ENCODE data around the gene URB1.
"Not testable (repeated sequence)": the region's sequence is repeated elsewhere in the genome, so short reads cannot be mapped to it uniquely, and the experiment has no call there.

Gene URB1

GRCh38 chr21:32315511-32316281 is 77.1 kb downstream of the URB1 start:
- Mint-ChIP-seq H3K4me3 (no peak overlapping the region), H3K9me3 (no peaks in the 10 kb centered on the region), H3K27me3 (ENCODE audit: low read depth) (no peaks in the 10 kb centered on the region), H3K4me1 (peaks cover 5% of the 10 kb centered on the region), H3K36me3 (ENCODE audit: low read depth) (peaks cover 46% of the 10 kb centered on the region), H3K27ac (no peak overlapping the region)
- TF ChIP-seq, protein P1, sequence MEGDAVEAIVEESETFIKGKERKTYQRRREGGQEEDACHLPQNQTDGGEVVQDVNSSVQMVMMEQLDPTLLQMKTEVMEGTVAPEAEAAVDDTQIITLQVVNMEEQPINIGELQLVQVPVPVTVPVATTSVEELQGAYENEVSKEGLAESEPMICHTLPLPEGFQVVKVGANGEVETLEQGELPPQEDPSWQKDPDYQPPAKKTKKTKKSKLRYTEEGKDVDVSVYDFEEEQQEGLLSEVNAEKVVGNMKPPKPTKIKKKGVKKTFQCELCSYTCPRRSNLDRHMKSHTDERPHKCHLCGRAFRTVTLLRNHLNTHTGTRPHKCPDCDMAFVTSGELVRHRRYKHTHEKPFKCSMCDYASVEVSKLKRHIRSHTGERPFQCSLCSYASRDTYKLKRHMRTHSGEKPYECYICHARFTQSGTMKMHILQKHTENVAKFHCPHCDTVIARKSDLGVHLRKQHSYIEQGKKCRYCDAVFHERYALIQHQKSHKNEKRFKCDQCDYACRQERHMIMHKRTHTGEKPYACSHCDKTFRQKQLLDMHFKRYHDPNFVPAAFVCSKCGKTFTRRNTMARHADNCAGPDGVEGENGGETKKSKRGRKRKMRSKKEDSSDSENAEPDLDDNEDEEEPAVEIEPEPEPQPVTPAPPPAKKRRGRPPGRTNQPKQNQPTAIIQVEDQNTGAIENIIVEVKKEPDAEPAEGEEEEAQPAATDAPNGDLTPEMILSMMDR (IDR thresholded peaks at IDR 0.05; ENCODE audit: unreplicated experiment in 3 of 3): no peak

GRCh38 chr21:32314806-32315205 is 78.0 kb downstream of the URB1 start:
- Mint-ChIP-seq H3K4me1 (peaks cover 2% of the 10 kb centered on the region), H3K27me3 (ENCODE audit: low read depth) (no peaks in the 10 kb centered on the region), H3K27ac (no peak overlapping the region), H3K36me3 (ENCODE audit: low read depth) (peaks cover 40% of the 10 kb centered on the region), H3K9me3 (no peaks in the 10 kb centered on the region), H3K4me3 (no peak overlapping the region)
- TF ChIP-seq, protein P1 (IDR thresholded peaks at IDR 0.05; ENCODE audit: unreplicated experiment in 3 of 3): no peak

- Mint-ChIP-seq H3K4me3 (no peak overlapping the region), H3K36me3 (ENCODE audit: low read depth) (peaks cover 26% of the 10 kb centered on the region), H3K9me3 (no peaks in the 10 kb centered on the region), H3K27ac (no peak overlapping the region), H3K27me3 (ENCODE audit: low read depth) (no peaks in the 10 kb centered on the region), H3K4me1 (no peaks in the 10 kb centered on the region)
- TF ChIP-seq, protein P1 (IDR thresholded peaks at IDR 0.05; ENCODE audit: unreplicated experiment in 3 of 3): no peak
These were observed 79.8 kb downstream of the URB1 start for GRCh38 chr21:32312976-32313375.

DNA sequence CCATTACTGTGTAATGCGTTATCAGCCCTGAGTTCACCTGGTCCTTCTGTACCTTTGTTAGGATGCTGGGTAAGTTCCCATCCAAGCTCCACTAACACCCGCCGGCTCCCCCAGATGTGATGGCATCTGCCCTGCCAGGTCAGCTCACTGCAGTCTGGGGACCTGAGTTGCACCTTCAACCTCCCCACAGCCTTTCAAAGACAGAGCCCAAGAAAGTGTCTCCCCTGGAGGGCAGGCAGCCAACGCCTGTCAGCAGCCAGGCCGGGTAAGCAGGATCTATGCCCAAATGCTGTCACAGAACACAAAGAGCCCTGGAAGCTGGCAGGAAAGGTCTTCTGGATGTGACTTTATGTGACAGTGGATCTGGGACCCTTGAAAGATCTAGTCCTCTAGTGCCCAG is 80.5 kb downstream of the URB1 start:
- Mint-ChIP-seq H3K4me1 (no peaks in the 10 kb centered on the region), H3K27ac (no peak overlapping the region), H3K9me3 (no peaks in the 10 kb centered on the region), H3K27me3 (ENCODE audit: low read depth) (no peaks in the 10 kb centered on the region), H3K4me3 (no peak overlapping the region), H3K36me3 (ENCODE audit: low read depth) (peaks cover 26% of the 10 kb centered on the region)
- TF ChIP-seq, protein P1 (IDR thresholded peaks at IDR 0.05; ENCODE audit: unreplicated experiment in 3 of 3): no peak

GRCh38 chr21:32311621-32312020 is 81.2 kb downstream of the URB1 start:
- Mint-ChIP-seq H3K36me3 (ENCODE audit: low read depth) (peaks cover 27% of the 10 kb centered on the region), H3K27ac (no peak overlapping the region), H3K27me3 (ENCODE audit: low read depth) (no peaks in the 10 kb centered on the region), H3K4me1 (no peaks in the 10 kb centered on the region), H3K9me3 (no peaks in the 10 kb centered on the region), H3K4me3 (no peak overlapping the region)
- TF ChIP-seq, protein P1 (IDR thresholded peaks at IDR 0.05; ENCODE audit: unreplicated experiment in 3 of 3): no peak

- H3K27ac Mint-ChIP-seq; H3K27me3 Mint-ChIP-seq (ENCODE audit: low read depth); H3K4me1 Mint-ChIP-seq; H3K9me3 Mint-ChIP-seq; H3K4me3 Mint-ChIP-seq: not testable (repeated sequence)
- peaks cover 27% of the 10 kb centered on the region for H3K36me3 Mint-ChIP-seq (ENCODE audit: low read depth)
These were observed 81.8 kb downstream of the URB1 start for GRCh38 chr21:32310976-32311375.
